Measurements from ENCODE around the gene RABGAP1L.
"Not testable (repeated sequence)": the region's sequence is repeated elsewhere in the genome, so short reads cannot be mapped to it uniquely, and the experiment has no call there.

RABGAP1L gene

GRCh38 chr1:174289644-174290310 is 130.5 kb downstream of the RABGAP1L start:
- no peak for DNase-seq (ENCODE audit: low read depth in 2 of 2)

DNA sequence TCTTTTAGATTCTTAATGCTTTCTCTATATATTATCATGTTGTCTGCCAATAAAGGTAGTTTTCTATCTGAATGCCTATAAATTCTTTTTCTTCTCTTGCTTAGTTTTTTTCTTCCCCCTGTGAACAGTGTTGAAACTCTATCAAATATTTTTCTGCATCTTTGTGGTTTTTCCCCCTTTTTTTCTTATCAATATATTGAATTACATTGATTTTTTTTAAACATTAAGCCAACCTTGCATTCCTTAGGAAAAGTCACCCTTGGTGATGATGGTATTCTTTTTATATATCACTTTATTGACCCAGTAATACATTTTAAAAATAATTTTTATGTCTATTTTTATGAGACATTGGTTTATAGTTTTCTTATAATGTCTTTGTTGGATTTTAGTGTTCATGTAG is 131.7 kb downstream of the RABGAP1L start:
- no peak for DNase-seq (ENCODE audit: low read depth in 2 of 2)

- no peak for DNase-seq (ENCODE audit: low read depth in 2 of 2)
Observed at GRCh38 chr1:174296309-174296708, 137.0 kb downstream of the RABGAP1L start.

DNA sequence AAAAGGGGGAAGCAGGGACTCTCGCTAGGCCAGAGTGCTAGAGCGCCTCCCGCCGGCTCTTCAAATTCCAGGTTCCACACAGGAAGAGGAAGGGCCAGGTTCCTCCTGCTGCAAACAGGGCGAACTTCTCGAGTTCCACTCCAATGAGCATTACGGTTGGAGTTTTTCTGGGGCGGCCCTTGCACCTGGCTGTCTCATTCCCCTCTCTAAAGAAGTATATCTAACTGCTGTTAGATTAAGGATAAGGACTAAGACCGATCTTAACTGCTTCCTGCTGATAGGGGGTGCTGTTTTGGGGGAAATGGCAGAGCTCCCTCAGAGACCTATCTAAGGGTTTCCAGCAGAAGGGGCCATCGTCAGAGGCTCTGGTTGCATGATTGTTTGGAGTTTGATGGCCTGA is 138.0 kb downstream of the RABGAP1L start:
- DNase-seq (ENCODE audit: low read depth in 2 of 2): no peak

GRCh38 chr1:174301295-174302077 is 142.2 kb downstream of the RABGAP1L start:
- no peak for DNase-seq (ENCODE audit: low read depth in 2 of 2)

- DNase-seq (ENCODE audit: low read depth in 2 of 2): no peak
Observed at GRCh38 chr1:174308604-174309003, 149.3 kb downstream of the RABGAP1L start.

DNA sequence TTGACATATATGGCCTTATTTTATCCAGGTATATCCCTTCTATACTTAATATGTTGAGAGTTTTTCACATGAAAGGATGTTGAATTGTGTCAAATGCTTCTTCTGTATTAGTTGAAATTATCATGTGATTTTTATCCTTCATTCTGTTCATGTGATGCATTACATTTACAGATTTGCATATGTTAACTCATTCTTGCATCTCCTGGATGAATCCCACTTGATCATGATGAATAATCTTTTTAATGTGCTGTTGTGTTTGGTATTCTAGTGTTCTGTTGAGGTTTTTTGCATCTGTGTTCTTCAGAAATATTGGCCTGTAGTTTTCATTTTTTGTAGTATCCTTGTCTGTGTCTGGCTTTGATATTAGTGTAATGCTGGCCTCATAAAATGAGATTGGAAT is 150.2 kb downstream of the RABGAP1L start:
- DNase-seq (ENCODE audit: low read depth in 2 of 2): no peak

DNA sequence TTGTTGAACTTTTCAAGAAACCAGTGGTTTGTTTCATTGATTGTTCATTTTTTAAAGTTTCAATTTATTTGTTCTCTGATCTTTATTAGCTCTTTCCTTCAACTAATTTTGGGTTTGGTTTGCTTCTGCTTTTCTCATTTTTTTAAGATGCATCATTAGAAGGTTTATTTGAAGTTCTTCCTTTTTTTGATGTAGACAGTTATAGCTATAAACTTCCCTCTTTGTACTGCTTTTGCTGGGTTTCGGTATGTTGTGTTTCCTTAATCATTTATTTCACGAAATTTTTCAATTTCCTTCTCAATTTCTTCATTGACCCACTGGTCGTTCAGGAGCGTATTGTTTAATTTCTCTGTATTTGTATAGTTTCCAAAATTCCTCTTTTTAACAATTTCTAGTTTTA is 155.1 kb downstream of the RABGAP1L start:
- no peak for DNase-seq (ENCODE audit: low read depth in 2 of 2)

GRCh38 chr1:174315239-174315638 is 155.9 kb downstream of the RABGAP1L start:
- DNase-seq (ENCODE audit: low read depth in 2 of 2): no peak

DNA sequence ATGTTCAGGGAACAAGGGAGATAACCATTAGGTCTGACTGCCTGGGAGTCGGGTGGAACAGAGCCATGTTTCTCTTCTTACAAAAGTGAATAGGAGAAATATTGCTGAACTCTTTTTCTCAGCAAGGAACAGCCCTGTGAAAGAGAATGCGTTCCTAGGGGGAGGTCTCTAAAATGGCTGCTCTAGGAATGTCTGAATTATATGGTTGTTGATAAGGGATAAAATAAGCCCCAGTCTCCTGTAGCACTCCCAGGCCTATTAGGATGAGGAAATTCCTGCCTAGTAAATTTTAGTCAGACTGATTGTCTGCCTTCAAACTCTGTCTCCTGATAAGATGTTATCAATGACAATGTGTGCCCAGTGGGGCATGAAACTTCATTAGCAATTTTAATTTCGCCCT is 161.6 kb downstream of the RABGAP1L start:
- not testable (repeated sequence) for DNase-seq (ENCODE audit: low read depth in 2 of 2)

- DNase-seq (ENCODE audit: low read depth in 2 of 2): no peak
Observed at GRCh38 chr1:174322202-174322862, 163.0 kb downstream of the RABGAP1L start.

DNA sequence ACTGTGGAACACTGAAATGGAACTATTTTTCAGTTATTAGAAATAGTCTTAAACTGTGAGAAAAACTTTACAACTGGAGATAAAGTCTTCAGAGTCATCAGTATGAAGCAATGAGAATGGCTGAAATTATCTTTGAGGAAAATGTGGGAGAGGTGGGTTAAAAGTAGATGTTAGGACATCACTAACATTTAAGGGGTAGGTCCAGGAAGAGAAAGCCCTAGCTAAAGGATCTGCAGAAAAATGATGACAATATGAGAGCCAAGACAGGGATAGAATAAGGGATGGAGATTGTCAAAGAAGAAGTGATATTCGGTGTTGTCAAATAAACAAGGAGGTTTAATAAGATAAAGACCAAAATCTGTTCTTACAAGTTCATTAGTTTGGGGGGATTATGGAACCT is 165.2 kb downstream of the RABGAP1L start:
- DNase-seq (ENCODE audit: low read depth in 2 of 2): no peak

- no peak for DNase-seq (ENCODE audit: low read depth in 2 of 2)
Observed at GRCh38 chr1:174324939-174325338, 165.6 kb downstream of the RABGAP1L start.

DNA sequence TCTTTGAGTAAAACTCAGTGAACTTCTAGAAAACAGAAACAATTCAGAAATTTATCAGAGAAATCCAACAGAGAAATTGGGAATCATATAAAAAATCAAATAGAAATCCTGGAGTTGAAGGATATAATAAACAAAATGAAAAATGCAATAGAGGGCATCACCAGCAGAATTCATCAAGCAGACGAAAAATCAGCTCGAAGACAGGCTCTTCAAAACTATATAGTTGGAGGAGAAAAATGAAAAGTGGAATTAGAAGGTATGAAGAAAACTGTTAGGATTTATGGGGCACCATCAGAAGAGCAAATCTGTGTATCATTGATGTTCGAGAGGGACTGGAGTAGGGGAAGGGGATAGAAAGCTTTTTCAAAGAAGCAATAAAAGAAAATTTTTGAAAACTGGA is 167.0 kb downstream of the RABGAP1L start:
- DNase-seq (ENCODE audit: low read depth in 2 of 2): no peak

DNA sequence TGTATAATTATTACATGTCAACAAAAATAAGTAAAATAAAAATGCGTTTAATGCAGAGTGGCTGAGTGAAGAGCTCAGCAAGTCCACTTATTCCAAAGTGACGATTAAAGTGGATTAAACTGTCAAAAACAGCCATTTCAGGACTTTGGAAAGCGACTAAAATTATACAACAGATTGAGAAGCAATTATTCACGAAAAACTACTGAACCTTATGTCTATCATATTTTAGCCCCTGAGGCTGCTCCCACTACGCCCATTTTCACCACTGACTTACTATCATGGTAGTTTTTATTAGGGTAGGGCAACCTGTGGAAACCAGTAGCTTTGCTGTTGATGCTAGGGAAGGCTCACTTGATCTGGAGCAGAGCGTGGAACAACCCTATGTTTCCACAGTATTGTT is 174.1 kb downstream of the RABGAP1L start:
- no peak for DNase-seq (ENCODE audit: low read depth in 2 of 2)

GRCh38 chr1:174337000-174337681 is 177.8 kb downstream of the RABGAP1L start:
- DNase-seq (ENCODE audit: low read depth in 2 of 2): no peak

- not testable (repeated sequence) for DNase-seq (ENCODE audit: low read depth in 2 of 2)
Observed at GRCh38 chr1:174340404-174340803, 181.1 kb downstream of the RABGAP1L start.

DNA sequence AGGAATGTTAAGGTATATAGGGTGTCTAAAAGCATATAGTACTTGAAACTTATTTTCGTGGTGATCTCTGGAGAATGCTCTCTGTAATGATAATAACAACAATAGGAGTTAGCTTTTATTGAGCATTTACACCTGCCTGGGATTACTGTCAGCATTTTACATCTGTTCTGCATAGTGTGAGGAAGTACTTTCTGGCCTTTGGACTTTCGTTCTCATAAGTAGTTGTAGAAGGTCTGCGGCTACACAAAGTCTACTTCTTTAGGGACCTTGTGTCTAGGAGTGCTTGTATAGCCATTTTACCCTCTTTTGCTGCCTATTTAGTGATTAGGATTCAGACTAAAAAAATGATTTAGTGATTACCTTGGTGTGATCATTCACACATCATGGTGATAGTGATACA is 184.8 kb downstream of the RABGAP1L start:
- DNase-seq (ENCODE audit: low read depth in 2 of 2): no peak

DNA sequence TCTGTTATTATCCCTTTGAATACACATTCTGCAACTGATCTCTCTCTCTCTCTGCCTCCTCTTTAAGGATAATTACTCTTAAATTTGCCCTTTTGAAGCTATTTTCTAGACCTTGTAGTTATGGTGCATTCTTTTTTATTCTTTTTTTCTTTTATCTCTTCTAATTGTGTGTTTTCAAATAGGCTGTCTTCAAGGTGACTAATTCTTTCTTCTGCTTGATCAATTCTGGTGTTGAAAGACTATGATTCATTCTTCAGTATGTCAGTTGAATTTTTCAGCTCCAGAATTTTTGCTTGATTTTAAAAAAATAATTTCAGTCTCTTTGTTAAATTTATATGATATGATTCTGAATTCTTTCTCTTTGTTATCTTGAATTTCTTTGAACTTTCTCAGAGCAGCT is 192.8 kb downstream of the RABGAP1L start:
- no peak for DNase-seq (ENCODE audit: low read depth in 2 of 2)

GRCh38 chr1:174352883-174353608 is 193.7 kb downstream of the RABGAP1L start:
- DNase-seq (ENCODE audit: low read depth in 2 of 2): no peak

DNA sequence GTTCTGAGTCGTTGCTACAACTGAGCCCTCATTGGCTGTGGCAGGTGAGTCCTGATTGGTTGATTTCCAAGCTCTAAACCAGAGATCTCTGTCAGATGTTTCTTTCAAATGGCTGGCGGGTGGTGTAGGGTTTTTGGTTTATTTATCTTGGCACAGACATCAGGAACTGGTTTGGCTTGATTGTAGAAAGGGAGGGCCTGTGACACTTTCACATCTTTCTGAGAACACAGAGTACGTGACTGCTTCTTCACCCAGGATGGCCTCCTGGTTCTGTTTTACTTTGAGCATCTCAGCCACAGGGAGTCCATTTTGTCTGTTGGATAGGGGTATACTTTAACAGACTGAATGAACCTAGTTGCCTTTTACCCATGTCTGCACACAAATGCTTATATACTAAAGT is 199.0 kb downstream of the RABGAP1L start:
- DNase-seq (ENCODE audit: low read depth in 2 of 2): no peak
